Ovary (tissue), 3 donors: ENCODE data around the gene MAP2K5.

Experiments used
- EP300 ChIP-seq: sonication (generic); formaldehyde crosslinking; IDR thresholded peaks from one replicate; pipeline ENCODE4 v1.6.1; 2017; ENCODE audit warnings: antibody characterized with exemption
- POLR2A ChIP-seq: fragments of 450-650 bp; IDR thresholded peaks from one replicate; pipeline ENCODE4 v1.6.1; 2017; ENCODE audit warnings: antibody characterized with exemption, mild to moderate bottlenecking, moderate library complexity
- TF ChIP-seq, protein P1 (sequence below), 3 donors: fragments of 450-650 bp in 2 of 3; fragments of 200-600 bp in 1 of 3; IDR thresholded peaks; one replicate each; pipeline versions ENCODE4 v1.5.1 to v1.8.0; 2016 to 2022; ENCODE audit warnings: antibody characterized with exemption in 3 of 3, mild to moderate bottlenecking in 1 of 3
- donor health status: DM: no; HTN: no; CAD: no.

DNA sequence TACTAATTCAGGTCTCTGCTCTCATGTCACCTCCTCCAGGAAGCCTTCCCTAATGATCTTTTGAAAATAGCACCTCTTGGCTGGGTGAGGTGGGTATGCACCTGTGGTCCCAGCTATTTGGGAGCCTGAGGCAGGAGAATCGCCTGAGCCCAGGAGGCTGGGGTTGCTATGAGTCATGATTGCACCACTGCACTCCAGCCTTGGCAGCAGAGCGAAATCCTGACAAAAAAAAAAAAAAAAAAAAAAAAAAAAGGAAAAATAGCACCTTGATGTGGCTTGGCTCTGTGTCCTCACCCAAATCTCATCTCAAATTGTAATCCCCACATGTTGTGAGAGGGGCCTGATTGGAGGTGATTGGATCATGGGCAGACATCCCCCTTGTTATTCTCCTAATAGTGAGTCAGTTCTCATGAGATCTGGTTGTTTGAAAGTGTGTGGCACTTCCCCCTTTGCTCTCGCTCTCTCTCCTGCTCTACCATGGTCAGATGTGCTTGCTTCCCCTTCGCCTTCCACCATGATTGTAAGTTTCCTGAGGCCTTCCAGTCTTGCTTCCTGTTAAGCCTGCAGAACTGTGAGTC is 308.6 kb downstream of the MAP2K5 start:
- TF ChIP-seq, protein P1, sequence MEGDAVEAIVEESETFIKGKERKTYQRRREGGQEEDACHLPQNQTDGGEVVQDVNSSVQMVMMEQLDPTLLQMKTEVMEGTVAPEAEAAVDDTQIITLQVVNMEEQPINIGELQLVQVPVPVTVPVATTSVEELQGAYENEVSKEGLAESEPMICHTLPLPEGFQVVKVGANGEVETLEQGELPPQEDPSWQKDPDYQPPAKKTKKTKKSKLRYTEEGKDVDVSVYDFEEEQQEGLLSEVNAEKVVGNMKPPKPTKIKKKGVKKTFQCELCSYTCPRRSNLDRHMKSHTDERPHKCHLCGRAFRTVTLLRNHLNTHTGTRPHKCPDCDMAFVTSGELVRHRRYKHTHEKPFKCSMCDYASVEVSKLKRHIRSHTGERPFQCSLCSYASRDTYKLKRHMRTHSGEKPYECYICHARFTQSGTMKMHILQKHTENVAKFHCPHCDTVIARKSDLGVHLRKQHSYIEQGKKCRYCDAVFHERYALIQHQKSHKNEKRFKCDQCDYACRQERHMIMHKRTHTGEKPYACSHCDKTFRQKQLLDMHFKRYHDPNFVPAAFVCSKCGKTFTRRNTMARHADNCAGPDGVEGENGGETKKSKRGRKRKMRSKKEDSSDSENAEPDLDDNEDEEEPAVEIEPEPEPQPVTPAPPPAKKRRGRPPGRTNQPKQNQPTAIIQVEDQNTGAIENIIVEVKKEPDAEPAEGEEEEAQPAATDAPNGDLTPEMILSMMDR (IDR thresholded peaks at IDR 0.05): no peak
- TF ChIP-seq POLR2A (no peak), EP300 (no peak)
